Measurements from ENCODE around the gene ABCD2. TPM values are rescaled to one million over a fixed set of nuclear protein-coding genes. Genes with fewer than 3 reads are reported as not detected.
"Not testable (repeated sequence)": the region's sequence is repeated elsewhere in the genome, so short reads cannot be mapped to it uniquely, and the experiment has no call there.

Gene ABCD2
- total and polyA plus RNA-seq, 9 donors = 0.05 to 0.12 (median 0.08) TPM

DNA sequence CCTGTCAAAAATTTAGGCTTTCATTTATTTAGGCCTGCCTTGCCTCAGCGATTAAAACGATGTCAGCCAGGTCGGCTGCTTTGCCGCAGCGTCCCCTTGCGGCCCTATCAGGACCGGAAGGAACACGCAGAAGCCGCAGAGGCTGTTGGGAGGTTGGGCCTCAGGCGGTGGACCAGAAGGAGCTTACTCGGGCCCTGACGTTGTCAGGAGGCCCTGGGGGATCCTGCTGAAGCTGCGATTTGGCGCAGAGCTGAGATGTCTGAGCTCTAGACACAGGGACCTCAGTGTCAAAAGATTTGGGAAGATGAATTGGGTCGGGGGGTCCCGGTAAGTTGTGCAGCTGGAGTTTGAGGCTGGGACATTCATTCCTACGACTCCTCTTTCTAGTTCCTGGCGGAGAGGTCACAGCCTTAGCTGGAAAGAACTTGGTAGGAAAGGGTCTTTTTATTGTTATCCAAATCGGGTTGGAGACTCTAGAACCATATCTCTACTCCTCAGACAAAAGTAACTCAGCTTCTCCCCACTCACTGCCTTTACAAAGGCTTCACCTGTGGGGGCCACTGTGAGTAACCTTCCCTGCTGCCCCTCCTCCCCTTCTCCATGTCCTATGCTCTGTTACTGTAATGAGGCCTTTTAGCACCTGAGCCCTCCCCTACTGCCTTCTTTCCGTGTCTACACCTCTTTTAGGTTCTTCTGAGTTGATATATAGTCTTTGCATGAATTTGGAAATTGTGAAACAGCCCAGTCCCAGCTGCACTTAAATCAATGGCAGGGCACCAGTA lies 6.6 kb upstream of the ABCD2 start:
- H3K27ac ChIP-seq (ENCODE audit: low read length) = no peak overlapping the region
- H3K9me3 ChIP-seq (replicated peaks; ENCODE audit: control insufficient read depth, low read depth, low read length) = no peaks in the 10 kb centered on the region
- no peaks in the 10 kb centered on the region for H3K4me1 ChIP-seq (ENCODE audit: control insufficient read depth, insufficient read depth, low read length)
- 82% methylated on average over 17 of the region's 20 CpGs for WGBS (ENCODE audit: insufficient coverage)
- H3K4me3 ChIP-seq (ENCODE audit: low read length) = no peak overlapping the region
- no peak for DNase-seq
- no peaks in the 10 kb centered on the region for H3K36me3 ChIP-seq (ENCODE audit: control insufficient read depth, insufficient read depth, low read length)
- no peaks in the 10 kb centered on the region for H3K27me3 ChIP-seq (ENCODE audit: control insufficient read depth, insufficient read depth, low read length)

DNA sequence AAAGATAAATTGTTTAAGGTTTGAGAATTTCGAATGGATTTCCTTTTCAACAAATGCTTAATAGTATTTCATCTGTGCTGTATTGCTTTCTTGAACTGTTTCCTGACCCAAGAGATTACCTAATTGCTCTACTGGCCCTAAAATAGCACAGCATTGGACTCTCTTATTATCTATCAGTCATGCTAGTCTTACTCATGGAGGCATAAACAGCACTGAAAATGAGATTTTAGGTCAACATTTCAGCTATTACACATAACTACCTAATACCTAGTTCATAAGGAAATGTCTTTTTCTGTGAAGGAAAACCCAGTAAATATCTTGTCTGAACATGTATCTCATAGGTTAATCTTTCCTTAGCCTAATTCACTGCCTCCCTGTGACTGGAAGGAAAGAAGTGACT lies 4.3 kb upstream of the ABCD2 start:
- H3K27me3 ChIP-seq (ENCODE audit: control insufficient read depth, insufficient read depth, low read length) = no peaks in the 10 kb centered on the region
- DNase-seq = no peak
- H3K4me1 ChIP-seq (ENCODE audit: control insufficient read depth, insufficient read depth, low read length) = peaks cover 5% of the 10 kb centered on the region
- no peaks in the 10 kb centered on the region for H3K9me3 ChIP-seq (replicated peaks; ENCODE audit: control insufficient read depth, low read depth, low read length)
- WGBS (ENCODE audit: insufficient coverage) = no CpG with 5 or more reads among the region's 1 CpG
- no peak overlapping the region for H3K27ac ChIP-seq (ENCODE audit: low read length)
- H3K36me3 ChIP-seq (ENCODE audit: control insufficient read depth, insufficient read depth, low read length) = no peaks in the 10 kb centered on the region
- no peak overlapping the region for H3K4me3 ChIP-seq (ENCODE audit: low read length)

DNA sequence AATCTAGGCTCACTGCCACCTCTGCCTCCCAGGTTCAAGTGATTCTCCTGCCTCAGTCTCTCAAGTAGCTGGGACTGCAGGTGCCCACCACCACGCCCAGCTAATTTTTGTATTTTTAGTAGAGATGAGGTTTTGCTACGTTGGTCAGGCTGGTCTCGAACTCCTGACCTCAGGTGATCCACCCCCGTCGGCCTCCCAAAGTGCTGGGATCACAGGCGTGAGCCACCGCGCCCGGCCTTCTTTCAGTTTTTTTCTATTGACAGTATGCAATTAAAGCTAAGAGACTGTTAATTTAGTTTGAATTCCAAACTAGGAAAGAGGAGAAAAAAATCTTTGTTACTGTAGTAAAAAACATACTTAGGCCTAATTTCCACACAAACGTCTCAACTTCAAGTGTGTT lies 3.6 kb upstream of the ABCD2 start:
- H3K36me3 ChIP-seq (ENCODE audit: control insufficient read depth, insufficient read depth, low read length); H3K4me1 ChIP-seq (ENCODE audit: control insufficient read depth, insufficient read depth, low read length); H3K27ac ChIP-seq (ENCODE audit: low read length); H3K4me3 ChIP-seq (ENCODE audit: low read length); H3K27me3 ChIP-seq (ENCODE audit: control insufficient read depth, insufficient read depth, low read length); H3K9me3 ChIP-seq (replicated peaks; ENCODE audit: control insufficient read depth, low read depth, low read length); DNase-seq: not testable (repeated sequence)
- WGBS (ENCODE audit: insufficient coverage) = no CpG with 5 or more reads among the region's 10 CpGs

DNA sequence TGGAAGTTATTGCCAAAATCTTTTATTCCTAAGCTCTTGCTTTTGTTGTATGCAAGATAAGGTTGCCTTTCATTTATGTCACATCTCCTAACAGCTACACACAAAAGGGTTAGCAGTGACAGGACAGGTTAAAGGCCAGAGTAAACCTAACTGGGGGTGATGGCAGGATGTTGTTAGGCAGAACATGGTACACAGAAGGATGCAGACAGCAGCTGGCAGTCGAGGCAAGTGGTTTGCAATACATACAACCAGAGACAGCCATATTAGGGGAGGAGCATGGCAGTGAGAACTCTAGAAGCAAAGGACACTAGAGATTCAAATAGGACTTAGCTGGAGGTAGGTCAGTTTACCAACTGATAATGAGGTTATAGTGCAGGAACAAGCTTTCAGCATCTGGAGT lies 2.7 kb upstream of the ABCD2 start:
- Histone ChIP-seq H3K27me3 (ENCODE audit: control insufficient read depth, insufficient read depth, low read length) (no peaks in the 10 kb centered on the region), H3K36me3 (ENCODE audit: control insufficient read depth, insufficient read depth, low read length) (no peaks in the 10 kb centered on the region), H3K4me1 (ENCODE audit: control insufficient read depth, insufficient read depth, low read length) (peaks cover 6% of the 10 kb centered on the region), H3K27ac (ENCODE audit: low read length) (no peak overlapping the region), H3K9me3 (replicated peaks; ENCODE audit: control insufficient read depth, low read depth, low read length) (no peaks in the 10 kb centered on the region), H3K4me3 (ENCODE audit: low read length) (no peak overlapping the region)
- no peak for DNase-seq
- no CpG with 5 or more reads among the region's 1 CpG for WGBS (ENCODE audit: insufficient coverage)

DNA sequence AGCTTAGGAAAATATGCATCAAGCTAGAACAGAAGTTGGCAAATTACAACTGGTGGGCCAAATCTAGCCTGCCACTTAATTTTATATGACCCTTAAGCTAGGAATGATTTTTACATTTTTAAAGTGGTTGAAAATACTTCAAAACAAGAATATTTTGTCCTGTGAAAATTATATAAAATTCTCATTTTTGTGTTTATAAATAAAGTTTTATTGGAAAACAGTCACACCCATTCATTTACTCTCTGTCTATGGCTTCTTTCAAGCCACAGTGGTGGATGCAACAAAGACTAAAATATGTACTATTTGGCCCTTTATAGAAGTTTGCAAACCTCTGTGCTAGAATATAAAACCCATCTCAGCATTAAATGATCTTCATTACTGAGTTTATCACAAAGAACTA lies 2.1 kb upstream of the ABCD2 start:
- no peak for DNase-seq
- Histone ChIP-seq H3K27me3 (ENCODE audit: control insufficient read depth, insufficient read depth, low read length) (no peaks in the 10 kb centered on the region), H3K27ac (ENCODE audit: low read length) (no peak overlapping the region), H3K9me3 (replicated peaks; ENCODE audit: control insufficient read depth, low read depth, low read length) (no peaks in the 10 kb centered on the region), H3K4me1 (ENCODE audit: control insufficient read depth, insufficient read depth, low read length) (peaks cover 6% of the 10 kb centered on the region), H3K4me3 (ENCODE audit: low read length) (no peak overlapping the region), H3K36me3 (ENCODE audit: control insufficient read depth, insufficient read depth, low read length) (no peaks in the 10 kb centered on the region)

DNA sequence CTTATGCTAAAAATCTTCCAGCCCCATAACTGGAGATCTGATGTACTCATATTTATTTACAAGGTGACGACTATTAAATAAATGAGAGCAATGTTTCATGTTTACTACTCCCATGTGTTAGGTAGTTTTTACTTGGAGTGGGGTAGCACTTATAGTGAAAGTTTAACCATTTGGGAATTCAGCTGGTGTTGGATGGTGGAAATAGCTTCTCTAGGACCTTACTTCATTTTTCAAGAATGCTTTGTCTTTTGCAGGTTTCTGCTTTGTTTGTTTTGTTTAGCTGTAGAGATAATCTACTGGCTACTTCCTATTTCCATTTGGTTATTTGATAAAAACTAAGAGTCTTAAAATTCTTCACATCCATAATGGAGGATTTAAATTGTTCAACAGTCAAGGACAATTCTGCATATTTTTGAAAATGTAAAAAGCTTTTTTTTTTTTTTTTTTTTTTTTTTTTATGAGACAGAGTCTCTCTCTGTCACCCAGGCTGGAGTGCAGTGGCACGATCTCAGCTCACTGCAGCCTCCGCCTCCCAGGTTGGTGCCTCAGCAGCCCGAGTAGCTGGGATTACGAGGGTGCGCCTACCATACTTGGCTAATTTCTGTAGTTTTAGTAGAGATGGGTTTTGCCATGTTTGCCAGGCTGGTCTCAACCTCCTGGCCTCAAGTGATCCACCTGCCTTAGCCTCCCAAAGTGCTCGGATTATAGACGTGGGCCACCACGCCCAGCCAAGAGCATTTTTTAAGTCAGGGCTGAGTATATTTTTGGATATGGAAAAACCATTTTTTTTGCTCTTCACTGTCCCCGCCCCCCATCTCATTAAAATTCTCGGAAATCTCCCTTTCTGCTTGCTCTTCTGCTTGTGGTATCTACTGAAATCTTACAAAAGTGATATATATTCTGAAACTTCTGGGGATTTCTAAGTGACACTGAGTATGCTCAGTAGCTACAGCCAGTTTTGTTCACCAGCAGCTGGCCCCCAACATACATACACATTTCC lies 1.4 kb upstream of the ABCD2 start:
- Histone ChIP-seq H3K36me3 (ENCODE audit: control insufficient read depth, insufficient read depth, low read length) (no peaks in the 10 kb centered on the region), H3K4me3 (ENCODE audit: low read length) (peak overlapping the region; percentile 62), H3K4me1 (ENCODE audit: control insufficient read depth, insufficient read depth, low read length) (peaks cover 6% of the 10 kb centered on the region), H3K27me3 (ENCODE audit: control insufficient read depth, insufficient read depth, low read length) (no peaks in the 10 kb centered on the region), H3K27ac (ENCODE audit: low read length) (peak overlapping the region; percentile 91), H3K9me3 (replicated peaks; ENCODE audit: control insufficient read depth, low read depth, low read length) (no peaks in the 10 kb centered on the region)
- 20% methylated on average over 1 of the region's 11 CpGs for WGBS (ENCODE audit: insufficient coverage)
- DNase-seq = peak; percentile 10

DNA sequence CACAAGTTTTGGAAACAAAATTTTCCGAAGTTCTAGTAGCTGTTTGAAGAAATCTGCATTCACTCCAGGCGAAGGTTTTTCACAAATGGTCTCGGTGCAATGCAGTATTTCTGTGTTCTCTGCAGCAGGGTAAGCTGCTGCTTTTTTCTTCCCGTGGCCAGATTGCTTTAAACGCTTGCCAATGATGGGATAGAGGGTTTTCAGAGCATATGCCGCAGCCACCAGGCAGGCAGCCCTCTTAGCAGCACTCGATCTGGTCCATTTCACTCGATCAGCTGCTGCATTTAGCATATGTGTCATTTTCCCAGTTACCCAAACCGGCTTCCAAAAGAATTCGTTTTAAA lies 315 bp downstream of the ABCD2 start:
- peaks cover 6% of the 10 kb centered on the region for H3K4me1 ChIP-seq (ENCODE audit: control insufficient read depth, insufficient read depth, low read length)
- WGBS (ENCODE audit: insufficient coverage) = 19% methylated on average over 10 of the region's 10 CpGs
- DNase-seq = no peak
- H3K36me3 ChIP-seq (ENCODE audit: control insufficient read depth, insufficient read depth, low read length) = no peaks in the 10 kb centered on the region
- peak overlapping the region; percentile 91 for H3K27ac ChIP-seq (ENCODE audit: low read length)
- peak overlapping the region; percentile 62 for H3K4me3 ChIP-seq (ENCODE audit: low read length)
- H3K9me3 ChIP-seq (replicated peaks; ENCODE audit: control insufficient read depth, low read depth, low read length) = no peaks in the 10 kb centered on the region
- H3K27me3 ChIP-seq (ENCODE audit: control insufficient read depth, insufficient read depth, low read length) = no peaks in the 10 kb centered on the region

DNA sequence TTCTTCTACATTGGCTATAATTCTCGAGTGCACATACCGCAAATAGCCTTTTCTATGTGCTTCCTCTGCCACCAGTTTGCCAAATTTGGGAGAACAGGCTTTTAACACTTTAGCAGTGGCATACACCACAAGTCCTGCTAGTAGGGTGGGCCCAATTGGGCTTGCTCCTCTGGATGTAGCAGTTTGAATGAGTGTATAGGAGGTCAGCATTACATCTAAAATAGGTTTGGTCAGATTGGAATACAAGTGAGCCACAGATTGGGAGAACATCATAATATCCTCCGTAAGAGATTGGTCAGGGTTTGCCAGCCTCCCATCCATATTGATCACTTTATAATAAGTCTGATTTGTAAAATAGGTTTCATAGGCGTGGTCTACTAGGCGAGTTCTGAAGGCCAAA lies 902 bp downstream of the ABCD2 start:
- Histone ChIP-seq H3K27ac (ENCODE audit: low read length) (no peak overlapping the region), H3K4me1 (ENCODE audit: control insufficient read depth, insufficient read depth, low read length) (peaks cover 6% of the 10 kb centered on the region), H3K36me3 (ENCODE audit: control insufficient read depth, insufficient read depth, low read length) (no peaks in the 10 kb centered on the region), H3K27me3 (ENCODE audit: control insufficient read depth, insufficient read depth, low read length) (no peaks in the 10 kb centered on the region), H3K9me3 (replicated peaks; ENCODE audit: control insufficient read depth, low read depth, low read length) (no peaks in the 10 kb centered on the region), H3K4me3 (ENCODE audit: low read length) (no peak overlapping the region)
- 80% methylated on average over 1 of the region's 5 CpGs for WGBS (ENCODE audit: insufficient coverage)
- DNase-seq = no peak

DNA sequence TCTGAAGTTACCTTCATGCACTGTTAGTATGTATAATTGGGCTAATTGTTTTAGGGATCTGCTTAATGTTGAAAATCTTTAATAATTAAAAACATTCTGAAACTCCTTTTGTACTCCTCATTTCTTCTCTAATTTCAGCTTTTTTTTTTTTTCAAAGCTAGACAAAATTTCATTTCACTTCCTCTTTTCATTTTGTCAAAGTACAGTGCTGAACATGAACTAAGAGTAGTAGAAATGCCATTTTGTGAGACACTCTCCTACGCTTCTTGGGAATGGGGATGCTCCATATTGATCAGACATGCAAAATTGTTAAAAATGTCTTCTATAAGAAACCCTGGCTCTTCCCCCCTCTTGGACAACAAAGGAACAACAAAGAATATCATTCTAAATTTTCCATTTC lies 1.7 kb downstream of the ABCD2 start:
- Histone ChIP-seq H3K36me3 (ENCODE audit: control insufficient read depth, insufficient read depth, low read length) (no peaks in the 10 kb centered on the region), H3K4me1 (ENCODE audit: control insufficient read depth, insufficient read depth, low read length) (peaks cover 6% of the 10 kb centered on the region), H3K9me3 (replicated peaks; ENCODE audit: control insufficient read depth, low read depth, low read length) (no peaks in the 10 kb centered on the region), H3K27me3 (ENCODE audit: control insufficient read depth, insufficient read depth, low read length) (no peaks in the 10 kb centered on the region), H3K27ac (ENCODE audit: low read length) (no peak overlapping the region), H3K4me3 (ENCODE audit: low read length) (no peak overlapping the region)
- DNase-seq = no peak
- no CpG with 5 or more reads among the region's 1 CpG for WGBS (ENCODE audit: insufficient coverage)

DNA sequence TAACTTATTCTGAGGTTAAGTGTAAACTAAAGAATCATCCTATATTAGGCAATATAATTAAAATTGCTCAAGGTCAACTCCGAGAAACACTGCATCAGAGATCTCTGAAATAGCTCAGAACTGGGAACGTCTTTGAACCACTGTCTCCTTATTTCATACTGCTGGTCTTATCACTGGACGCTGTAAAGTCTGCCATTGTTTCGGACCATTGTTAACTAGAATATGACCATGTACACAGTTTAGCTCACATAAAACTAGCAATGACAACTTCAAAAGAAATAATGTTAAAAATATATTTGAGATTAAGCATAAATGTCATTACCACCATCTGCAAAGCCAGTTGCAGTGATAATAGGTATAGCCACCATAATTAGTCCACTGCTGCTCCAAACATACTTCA lies 2.9 kb downstream of the ABCD2 start:
- Histone ChIP-seq H3K36me3 (ENCODE audit: control insufficient read depth, insufficient read depth, low read length) (no peaks in the 10 kb centered on the region), H3K4me1 (ENCODE audit: control insufficient read depth, insufficient read depth, low read length) (peaks cover 6% of the 10 kb centered on the region), H3K4me3 (ENCODE audit: low read length) (no peak overlapping the region), H3K9me3 (replicated peaks; ENCODE audit: control insufficient read depth, low read depth, low read length) (no peaks in the 10 kb centered on the region), H3K27me3 (ENCODE audit: control insufficient read depth, insufficient read depth, low read length) (no peaks in the 10 kb centered on the region), H3K27ac (ENCODE audit: low read length) (no peak overlapping the region)
- WGBS (ENCODE audit: insufficient coverage) = 83% methylated on average over 2 of the region's 4 CpGs
- DNase-seq = no peak

Data from muscle of leg (tissue), 11 donors.